ENCODE measurements around the gene ADAM12. TPM values are rescaled to one million over a fixed set of nuclear protein-coding genes. Genes with fewer than 3 reads are reported as not detected.

ADAM12 gene
- total RNA-seq, 1 experiment from 2014 or later: not detected

DNA sequence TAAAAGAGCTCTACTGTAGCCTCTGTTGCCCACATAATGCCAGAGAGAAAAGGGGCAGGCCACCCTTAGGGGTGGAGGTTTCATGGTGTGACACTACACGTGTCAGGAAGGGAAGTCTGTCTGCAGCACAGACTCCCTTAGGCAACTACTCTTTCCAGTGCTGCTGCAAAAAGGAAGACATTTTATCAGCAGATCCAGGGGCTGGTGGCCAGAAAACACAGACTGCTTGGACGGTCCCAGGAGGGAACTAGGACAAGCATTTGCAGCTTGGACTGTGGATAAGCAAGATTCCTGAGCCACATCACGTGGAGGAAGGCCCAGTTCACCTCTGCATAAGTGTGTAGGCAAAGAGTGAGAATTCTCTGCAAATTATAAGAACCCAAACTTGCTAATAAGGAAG lies 271.1 kb downstream of the ADAM12 start:
- Histone ChIP-seq H3K9ac (ENCODE audit: low read length) (no peak overlapping the region), H2AFZ (ENCODE audit: low read length) (no peak overlapping the region), H3K9me3 (ENCODE audit: low read length) (no peaks in the 10 kb centered on the region), H3K4me1 (ENCODE audit: low read length) (no peaks in the 10 kb centered on the region), H3K36me3 (ENCODE audit: insufficient read depth, low read length) (no peaks in the 10 kb centered on the region), H3K27me3 (ENCODE audit: low read length) (no peaks in the 10 kb centered on the region), H3K4me2 (ENCODE audit: low read depth, low read length, poor library complexity, severe bottlenecking) (no peak overlapping the region), H3K79me2 (ENCODE audit: low read length) (no peaks in the 10 kb centered on the region), H3K4me3 (ENCODE audit: low read length) (no peak overlapping the region), H4K20me1 (ENCODE audit: insufficient read depth, low read depth, low read length) (no peaks in the 10 kb centered on the region), H3K27ac (ENCODE audit: low read length) (no peak overlapping the region), H3K9me2 (replicated peaks; ENCODE audit: insufficient read depth, low read length) (no peaks in the 10 kb centered on the region)
- no peak for DNase-seq

DNA sequence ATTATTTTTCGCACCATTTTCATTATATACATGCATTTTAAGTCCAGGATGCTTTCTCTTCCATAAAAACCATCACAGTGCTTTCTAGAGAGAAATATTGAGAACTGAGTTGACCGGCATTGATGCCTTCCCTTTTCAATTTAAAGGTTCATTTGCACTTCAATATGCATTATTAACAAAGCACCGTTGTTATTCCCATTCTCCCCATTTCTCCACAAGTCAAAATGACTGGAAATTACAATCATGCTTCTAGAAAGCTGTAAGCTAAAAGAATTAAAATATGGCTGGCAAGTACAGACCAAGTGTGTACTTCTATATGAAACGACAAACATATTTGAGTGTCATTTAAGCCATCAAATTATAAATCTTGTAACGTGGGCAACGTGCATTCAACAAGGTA lies 272.4 kb downstream of the ADAM12 start:
- Histone ChIP-seq H3K27ac (ENCODE audit: low read length) (no peak overlapping the region), H3K4me3 (ENCODE audit: low read length) (no peak overlapping the region), H3K4me2 (ENCODE audit: low read depth, low read length, poor library complexity, severe bottlenecking) (no peak overlapping the region), H3K9ac (ENCODE audit: low read length) (no peak overlapping the region), H3K36me3 (ENCODE audit: insufficient read depth, low read length) (no peaks in the 10 kb centered on the region), H3K9me2 (replicated peaks; ENCODE audit: insufficient read depth, low read length) (no peaks in the 10 kb centered on the region), H4K20me1 (ENCODE audit: insufficient read depth, low read depth, low read length) (no peaks in the 10 kb centered on the region), H3K79me2 (ENCODE audit: low read length) (no peaks in the 10 kb centered on the region), H3K27me3 (ENCODE audit: low read length) (no peaks in the 10 kb centered on the region), H2AFZ (ENCODE audit: low read length) (no peak overlapping the region), H3K4me1 (ENCODE audit: low read length) (no peaks in the 10 kb centered on the region), H3K9me3 (ENCODE audit: low read length) (no peaks in the 10 kb centered on the region)
- DNase-seq: no peak

DNA sequence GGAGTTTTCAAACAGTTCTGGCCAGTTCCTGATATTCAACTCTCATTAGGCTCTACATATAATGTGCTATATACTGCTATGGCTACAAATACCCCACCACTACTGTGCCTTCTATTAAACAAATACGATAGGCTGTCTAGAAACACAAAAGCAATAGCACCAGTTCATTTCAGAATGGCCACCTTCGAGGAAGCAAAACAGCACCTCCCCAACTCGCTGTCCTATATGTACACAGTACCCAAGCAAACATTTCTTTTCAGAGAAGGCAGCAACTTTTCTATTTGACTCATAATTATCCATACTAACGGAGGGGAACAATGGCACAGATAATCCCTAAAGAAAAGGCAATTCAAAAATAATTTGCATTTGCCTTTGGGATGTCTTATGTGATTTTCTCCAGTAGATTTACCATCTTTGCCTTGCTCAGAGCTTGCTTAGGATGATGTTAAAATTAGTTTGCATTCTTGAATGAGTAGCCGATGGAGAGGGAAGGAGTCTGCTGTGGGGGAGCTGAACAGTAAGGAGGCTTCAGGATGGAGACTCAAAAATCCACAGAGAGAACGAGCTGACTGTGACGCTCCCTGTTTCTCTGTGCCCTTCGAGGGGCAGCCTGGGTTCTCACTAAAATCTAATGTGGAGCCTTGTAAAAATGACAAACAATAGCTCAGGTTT lies 273.3 kb downstream of the ADAM12 start:
- Histone ChIP-seq H3K4me2 (ENCODE audit: low read depth, low read length, poor library complexity, severe bottlenecking) (no peak overlapping the region), H3K9me2 (replicated peaks; ENCODE audit: insufficient read depth, low read length) (no peaks in the 10 kb centered on the region), H4K20me1 (ENCODE audit: insufficient read depth, low read depth, low read length) (no peaks in the 10 kb centered on the region), H3K4me3 (ENCODE audit: low read length) (no peak overlapping the region), H3K27ac (ENCODE audit: low read length) (no peak overlapping the region), H3K27me3 (ENCODE audit: low read length) (no peaks in the 10 kb centered on the region), H3K36me3 (ENCODE audit: insufficient read depth, low read length) (no peaks in the 10 kb centered on the region), H2AFZ (ENCODE audit: low read length) (no peak overlapping the region), H3K79me2 (ENCODE audit: low read length) (no peaks in the 10 kb centered on the region), H3K9ac (ENCODE audit: low read length) (no peak overlapping the region), H3K9me3 (ENCODE audit: low read length) (no peaks in the 10 kb centered on the region), H3K4me1 (ENCODE audit: low read length) (no peaks in the 10 kb centered on the region)
- no peak for DNase-seq

DNA sequence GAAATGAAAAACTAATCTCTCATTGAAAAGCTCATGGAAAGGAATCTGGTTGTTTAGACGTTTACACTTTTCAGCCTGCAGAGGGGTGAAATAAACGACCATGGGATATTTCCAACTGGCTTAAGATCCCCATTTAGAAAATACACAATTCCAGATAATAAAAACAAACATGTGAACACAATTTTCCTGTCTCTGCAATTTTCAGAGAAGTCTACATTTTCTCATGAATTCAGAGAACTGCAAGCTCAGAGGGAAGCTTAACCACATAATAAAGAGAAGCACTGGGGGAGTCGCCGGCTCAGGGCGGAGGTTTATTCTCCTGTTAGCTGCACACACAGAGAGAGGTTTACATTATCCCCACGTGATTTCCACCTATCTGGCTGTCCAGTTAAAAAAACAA lies 276.8 kb downstream of the ADAM12 start:
- Histone ChIP-seq H3K9ac (ENCODE audit: low read length) (no peak overlapping the region), H3K79me2 (ENCODE audit: low read length) (no peaks in the 10 kb centered on the region), H3K9me2 (replicated peaks; ENCODE audit: insufficient read depth, low read length) (no peaks in the 10 kb centered on the region), H3K27me3 (ENCODE audit: low read length) (no peaks in the 10 kb centered on the region), H3K4me2 (ENCODE audit: low read depth, low read length, poor library complexity, severe bottlenecking) (no peak overlapping the region), H3K4me1 (ENCODE audit: low read length) (no peaks in the 10 kb centered on the region), H4K20me1 (ENCODE audit: insufficient read depth, low read depth, low read length) (no peaks in the 10 kb centered on the region), H3K27ac (ENCODE audit: low read length) (no peak overlapping the region), H3K9me3 (ENCODE audit: low read length) (no peaks in the 10 kb centered on the region), H3K4me3 (ENCODE audit: low read length) (no peak overlapping the region), H3K36me3 (ENCODE audit: insufficient read depth, low read length) (no peaks in the 10 kb centered on the region), H2AFZ (ENCODE audit: low read length) (no peak overlapping the region)
- DNase-seq: no peak

DNA sequence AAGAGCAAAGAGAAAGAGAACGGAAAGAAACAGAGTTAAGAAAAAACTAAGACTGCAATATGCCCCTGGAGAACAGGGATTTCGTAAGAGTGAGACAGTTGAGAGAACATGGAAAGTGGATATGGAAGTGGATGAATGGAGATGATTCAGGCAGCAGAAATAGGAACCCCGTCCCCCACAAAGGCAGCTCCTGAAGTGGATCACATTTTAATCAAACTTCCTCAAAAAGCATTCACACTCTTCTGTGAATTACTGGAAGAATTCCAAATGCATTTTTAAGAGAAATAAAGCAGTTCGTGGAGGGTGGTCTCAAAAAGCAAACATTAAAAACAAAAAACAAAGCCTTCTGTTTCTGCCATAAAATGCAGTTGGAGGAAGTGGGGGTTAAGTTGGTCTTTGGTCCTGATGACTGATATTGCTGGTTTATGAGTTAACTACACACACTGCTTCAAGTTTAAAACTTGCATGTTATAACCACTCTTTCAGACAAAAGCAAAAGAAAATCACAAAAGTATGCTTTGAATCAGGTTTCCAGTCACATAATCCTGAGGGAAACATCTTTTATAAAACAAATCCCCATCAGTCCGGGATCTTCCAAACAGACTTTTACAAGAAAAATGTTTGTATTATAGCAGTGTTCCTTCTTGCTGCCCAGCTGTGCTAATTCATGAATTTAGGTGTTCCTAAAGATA lies 277.6 kb downstream of the ADAM12 start:
- Histone ChIP-seq H3K9ac (ENCODE audit: low read length) (no peak overlapping the region), H3K36me3 (ENCODE audit: insufficient read depth, low read length) (no peaks in the 10 kb centered on the region), H3K4me2 (ENCODE audit: low read depth, low read length, poor library complexity, severe bottlenecking) (no peak overlapping the region), H3K9me2 (replicated peaks; ENCODE audit: insufficient read depth, low read length) (no peaks in the 10 kb centered on the region), H4K20me1 (ENCODE audit: insufficient read depth, low read depth, low read length) (no peaks in the 10 kb centered on the region), H3K27ac (ENCODE audit: low read length) (no peak overlapping the region), H3K4me1 (ENCODE audit: low read length) (no peaks in the 10 kb centered on the region), H3K9me3 (ENCODE audit: low read length) (no peaks in the 10 kb centered on the region), H3K4me3 (ENCODE audit: low read length) (no peak overlapping the region), H3K79me2 (ENCODE audit: low read length) (no peaks in the 10 kb centered on the region), H2AFZ (ENCODE audit: low read length) (no peak overlapping the region), H3K27me3 (ENCODE audit: low read length) (no peaks in the 10 kb centered on the region)
- no peak for DNase-seq

DNA sequence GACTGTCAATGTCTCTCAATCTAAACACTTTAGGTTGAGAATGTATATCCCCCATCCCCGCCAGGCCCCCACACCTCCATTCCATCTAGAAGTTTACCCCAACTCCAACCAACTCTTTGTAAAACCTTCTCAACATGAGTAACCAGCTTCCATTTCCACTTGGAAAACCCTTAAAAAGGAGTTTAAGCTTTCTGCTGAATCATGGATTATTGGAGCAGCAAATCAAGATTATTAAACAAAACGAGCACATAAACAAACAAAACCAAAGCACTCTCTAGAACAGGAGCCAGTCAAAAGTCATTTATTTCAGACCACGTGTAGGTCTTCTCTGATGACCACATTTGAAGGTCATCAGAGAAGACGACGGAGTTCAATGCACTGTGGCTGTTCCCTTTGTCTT lies 278.4 kb downstream of the ADAM12 start:
- DNase-seq: no peak
- Histone ChIP-seq H3K27me3 (ENCODE audit: low read length) (no peaks in the 10 kb centered on the region), H3K27ac (ENCODE audit: low read length) (no peak overlapping the region), H3K9me2 (replicated peaks; ENCODE audit: insufficient read depth, low read length) (no peaks in the 10 kb centered on the region), H3K9me3 (ENCODE audit: low read length) (no peaks in the 10 kb centered on the region), H4K20me1 (ENCODE audit: insufficient read depth, low read depth, low read length) (no peaks in the 10 kb centered on the region), H3K36me3 (ENCODE audit: insufficient read depth, low read length) (no peaks in the 10 kb centered on the region), H3K79me2 (ENCODE audit: low read length) (no peaks in the 10 kb centered on the region), H3K4me2 (ENCODE audit: low read depth, low read length, poor library complexity, severe bottlenecking) (no peak overlapping the region), H2AFZ (ENCODE audit: low read length) (no peak overlapping the region), H3K9ac (ENCODE audit: low read length) (no peak overlapping the region), H3K4me3 (ENCODE audit: low read length) (no peak overlapping the region), H3K4me1 (ENCODE audit: low read length) (no peaks in the 10 kb centered on the region)

DNA sequence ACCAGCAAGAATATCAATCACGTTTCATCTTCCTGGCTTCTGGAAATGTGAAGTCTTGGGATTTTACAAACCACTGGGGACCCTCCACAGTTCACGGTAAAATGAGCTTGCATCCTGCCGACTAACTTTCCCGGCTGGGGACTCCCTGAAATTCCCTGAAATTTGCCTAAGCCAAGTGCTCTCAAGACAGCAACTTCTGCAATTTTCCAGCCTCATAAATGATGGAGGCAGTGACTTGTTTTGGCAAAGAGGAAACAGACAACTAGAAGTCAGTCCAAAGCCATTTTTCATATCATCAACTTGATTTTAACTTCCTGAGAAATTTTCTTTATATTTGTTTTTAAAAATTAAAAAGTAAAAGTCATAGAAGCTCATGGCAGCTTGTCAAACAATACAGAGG lies 279.6 kb downstream of the ADAM12 start:
- no peaks in the 10 kb centered on the region for H3K27me3 ChIP-seq (ENCODE audit: low read length)
- H3K9ac ChIP-seq (ENCODE audit: low read length): no peak overlapping the region
- H3K79me2 ChIP-seq (ENCODE audit: low read length): no peaks in the 10 kb centered on the region
- H3K27ac ChIP-seq (ENCODE audit: low read length): no peak overlapping the region
- H3K4me1 ChIP-seq (ENCODE audit: low read length): no peaks in the 10 kb centered on the region
- H3K36me3 ChIP-seq (ENCODE audit: insufficient read depth, low read length): no peaks in the 10 kb centered on the region
- no peak overlapping the region for H3K4me2 ChIP-seq (ENCODE audit: low read depth, low read length, poor library complexity, severe bottlenecking)
- H4K20me1 ChIP-seq (ENCODE audit: insufficient read depth, low read depth, low read length): no peaks in the 10 kb centered on the region
- H3K9me3 ChIP-seq (ENCODE audit: low read length): no peaks in the 10 kb centered on the region
- H2AFZ ChIP-seq (ENCODE audit: low read length): no peak overlapping the region
- no peaks in the 10 kb centered on the region for H3K9me2 ChIP-seq (replicated peaks; ENCODE audit: insufficient read depth, low read length)
- DNase-seq: no peak
- no peak overlapping the region for H3K4me3 ChIP-seq (ENCODE audit: low read length)

DNA sequence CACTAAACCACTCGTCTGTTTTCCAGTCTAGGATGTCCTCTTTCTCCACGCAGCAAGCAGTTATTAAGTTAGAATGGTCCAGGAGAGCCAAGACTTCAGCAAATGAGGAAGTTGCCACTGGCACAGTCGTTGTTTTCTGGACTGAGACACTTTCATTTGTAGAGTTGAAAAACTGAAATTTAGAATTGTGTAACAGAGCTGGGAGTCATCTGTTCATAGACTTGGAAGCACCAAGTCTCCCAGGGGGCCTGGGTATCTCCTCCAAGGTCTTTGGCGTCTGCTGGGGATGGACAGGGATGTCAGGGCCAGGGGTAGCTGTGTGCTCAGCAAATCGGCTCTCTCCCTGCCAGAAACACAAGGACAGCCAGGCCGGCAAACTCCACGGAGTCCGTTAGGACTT lies 283.5 kb downstream of the ADAM12 start:
- no peaks in the 10 kb centered on the region for H3K9me2 ChIP-seq (replicated peaks; ENCODE audit: insufficient read depth, low read length)
- no peaks in the 10 kb centered on the region for H3K4me1 ChIP-seq (ENCODE audit: low read length)
- no peak overlapping the region for H3K27ac ChIP-seq (ENCODE audit: low read length)
- H3K4me2 ChIP-seq (ENCODE audit: low read depth, low read length, poor library complexity, severe bottlenecking): no peak overlapping the region
- no peaks in the 10 kb centered on the region for H3K9me3 ChIP-seq (ENCODE audit: low read length)
- no peaks in the 10 kb centered on the region for H4K20me1 ChIP-seq (ENCODE audit: insufficient read depth, low read depth, low read length)
- no peak overlapping the region for H3K9ac ChIP-seq (ENCODE audit: low read length)
- H3K27me3 ChIP-seq (ENCODE audit: low read length): no peaks in the 10 kb centered on the region
- no peak for DNase-seq
- H3K4me3 ChIP-seq (ENCODE audit: low read length): no peak overlapping the region
- no peaks in the 10 kb centered on the region for H3K36me3 ChIP-seq (ENCODE audit: insufficient read depth, low read length)
- no peaks in the 10 kb centered on the region for H3K79me2 ChIP-seq (ENCODE audit: low read length)
- H2AFZ ChIP-seq (ENCODE audit: low read length): no peak overlapping the region
